GM12891 (cell line): ENCODE measurements around the gene MSI1.

Source experiments
- PAX5 ChIP-seq: IDR thresholded peaks from 2 replicates; pipeline ENCODE4 v1.6.1; 2011; ENCODE audit warnings: low read length, moderate library complexity, mild to moderate bottlenecking; ENCODE audit not compliant: insufficient read depth, severe bottlenecking
- POLR2A ChIP-seq: IDR thresholded peaks from 2 replicates; pipeline ENCODE4 v1.6.1; 2011; ENCODE audit warnings: low read depth, low read length, control low read depth
- POLR2AphosphoS5 ChIP-seq: IDR thresholded peaks from 2 replicates; pipeline ENCODE4 v1.6.1; 2011; ENCODE audit warnings: low read depth, low read length, control low read depth
- POU2F2 ChIP-seq: IDR thresholded peaks from 2 replicates; pipeline ENCODE4 v1.6.1; 2011; ENCODE audit warnings: low read depth, mild to moderate bottlenecking, control low read depth, low read length, moderate library complexity
- SPI1 ChIP-seq: IDR thresholded peaks from 2 replicates; pipeline ENCODE4 v1.6.1; 2011; ENCODE audit warnings: low read depth, low read length, control low read depth
- TAF1 ChIP-seq: IDR thresholded peaks from 2 replicates; pipeline ENCODE4 v1.6.1; 2011; ENCODE audit warnings: low read depth, low read length, control low read depth

DNA sequence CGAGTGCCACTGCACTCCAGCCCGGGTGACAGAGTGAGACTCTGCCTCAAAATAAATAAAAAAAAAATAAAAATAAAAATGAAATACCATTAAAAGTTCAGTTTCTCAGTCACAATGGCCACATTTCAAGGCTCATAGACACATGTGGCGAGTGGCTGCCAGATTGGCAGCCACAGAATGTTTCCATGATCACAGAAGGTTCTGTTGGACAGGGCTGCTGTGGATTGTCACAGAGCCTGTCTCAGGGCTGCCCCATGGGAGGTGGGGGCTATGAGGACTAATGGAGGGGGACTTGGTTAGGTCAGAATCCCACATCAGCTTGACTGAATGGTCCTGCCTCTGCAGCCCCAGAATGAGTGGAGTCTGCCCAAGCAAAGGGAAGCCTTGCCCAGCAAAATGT, 37.6 kb downstream of the MSI1 start:
- TF ChIP-seq POLR2A (no peak), PAX5 (no peak), POLR2AphosphoS5 (no peak), SPI1 (no peak), TAF1 (no peak), POU2F2 (no peak)
